Measurements from ENCODE around the gene PSAP.

The PSAP gene

DNA sequence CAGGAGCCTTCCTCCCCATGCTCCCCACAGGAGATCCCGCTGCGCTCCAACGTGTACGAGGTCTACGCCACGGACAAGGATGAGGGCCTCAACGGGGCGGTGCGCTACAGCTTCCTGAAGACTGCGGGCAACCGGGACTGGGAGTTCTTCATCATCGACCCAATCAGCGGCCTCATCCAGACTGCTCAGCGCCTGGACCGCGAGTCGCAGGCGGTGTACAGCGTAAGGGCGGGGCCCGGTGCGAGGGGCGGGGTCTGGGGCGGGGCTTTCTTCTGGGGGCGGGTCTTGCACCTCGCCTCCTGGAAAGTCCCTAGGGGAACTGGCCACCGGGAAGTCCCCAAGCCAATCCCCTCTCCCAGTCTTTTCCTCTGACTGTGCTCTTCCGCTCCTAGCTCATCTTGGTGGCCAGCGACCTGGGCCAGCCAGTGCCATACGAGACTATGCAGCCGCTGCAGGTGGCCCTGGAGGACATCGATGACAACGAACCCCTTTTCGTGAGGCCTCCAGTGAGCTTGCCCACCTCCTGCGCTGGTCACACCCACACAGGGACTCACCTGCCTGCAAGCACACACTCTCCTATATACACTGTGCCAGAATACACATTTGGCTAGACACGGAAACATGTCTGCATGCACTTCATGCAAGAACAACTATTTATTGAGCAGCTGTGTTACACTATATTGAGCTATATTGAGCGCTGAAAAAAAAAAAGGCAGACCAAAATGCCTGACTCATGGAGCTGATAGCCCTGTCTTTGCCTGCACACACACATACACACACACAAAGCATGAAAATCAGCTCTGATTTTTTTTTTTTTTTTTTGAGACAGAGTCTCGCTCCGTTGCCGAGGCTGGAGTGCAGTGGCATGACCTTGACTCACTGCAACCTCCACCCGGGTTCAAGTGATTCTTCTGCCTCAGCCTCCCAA, 45.0 kb downstream of the PSAP start:
- DNase-seq = no peak

DNA sequence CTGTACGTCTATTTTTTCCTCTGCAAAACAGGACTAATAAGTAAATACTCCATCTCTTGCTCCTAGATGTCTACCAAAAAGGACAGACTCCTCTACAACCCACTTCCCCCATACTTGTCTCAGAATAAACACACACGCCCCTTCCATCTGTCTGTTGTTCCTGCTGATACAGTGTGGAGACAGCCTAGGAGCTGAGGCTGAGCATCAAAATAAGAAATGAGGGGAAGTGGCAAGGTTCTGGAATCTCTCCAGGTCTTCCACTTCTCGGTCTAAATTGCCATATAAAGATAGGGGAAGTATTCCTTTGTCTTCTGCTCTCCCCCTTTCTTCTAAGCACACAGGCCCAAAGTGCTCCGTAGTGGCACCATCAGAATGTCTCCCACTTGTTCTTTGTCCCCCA, 47.0 kb downstream of the PSAP start:
- no peak for DNase-seq

DNA sequence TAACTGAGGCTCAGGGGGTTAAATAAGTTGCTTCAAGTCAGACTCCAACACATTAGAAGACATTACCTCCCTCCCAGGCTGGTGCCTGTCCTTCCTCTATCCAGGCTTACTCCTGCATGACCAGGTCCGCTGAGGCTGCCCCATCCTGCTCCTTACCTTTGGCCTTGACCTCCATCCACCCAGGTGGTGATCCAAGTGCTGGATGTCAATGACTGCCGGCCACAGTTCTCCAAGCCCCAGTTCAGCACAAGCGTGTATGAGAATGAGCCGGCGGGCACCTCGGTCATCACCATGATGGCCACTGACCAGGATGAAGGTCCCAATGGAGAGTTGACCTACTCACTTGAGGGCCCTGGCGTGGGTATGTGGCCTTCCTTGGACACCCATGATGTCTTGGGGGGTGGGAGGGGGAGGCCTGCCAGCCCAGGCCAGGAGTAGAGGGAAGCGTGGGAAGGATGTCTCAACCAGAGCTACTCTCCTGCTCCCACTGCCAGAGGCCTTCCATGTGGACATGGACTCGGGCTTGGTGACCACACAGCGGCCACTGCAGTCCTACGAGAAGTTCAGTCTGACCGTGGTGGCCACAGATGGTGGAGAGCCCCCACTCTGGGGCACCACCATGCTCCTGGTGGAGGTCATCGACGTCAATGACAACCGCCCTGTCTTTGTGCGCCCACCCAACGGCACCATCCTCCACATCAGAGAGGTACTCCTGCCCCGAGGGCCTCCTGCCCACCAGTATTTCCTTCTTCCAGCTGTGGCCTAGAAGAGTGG, 48.1 kb downstream of the PSAP start:
- DNase-seq = no peak

DNA sequence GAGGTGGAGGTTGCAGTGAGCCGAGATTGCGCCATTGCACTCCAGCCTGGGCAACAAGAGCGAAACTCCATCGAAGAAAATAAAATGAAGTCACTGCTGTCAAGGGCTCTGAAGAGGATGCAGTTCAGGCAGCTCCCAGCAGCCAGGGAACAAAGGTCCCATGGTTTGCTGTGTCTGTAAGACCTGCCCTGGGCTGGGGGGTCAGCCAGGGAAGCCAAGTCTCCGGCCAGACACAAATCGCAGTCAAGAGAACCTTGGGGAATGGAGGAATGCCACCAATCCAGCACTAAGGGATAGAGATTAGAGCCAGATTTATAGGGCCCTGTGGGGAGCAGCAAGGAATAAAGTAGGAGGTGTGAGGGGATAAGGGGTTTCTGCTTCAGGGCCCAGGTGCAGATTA, 48.8 kb downstream of the PSAP start:
- DNase-seq = no peak

DNA sequence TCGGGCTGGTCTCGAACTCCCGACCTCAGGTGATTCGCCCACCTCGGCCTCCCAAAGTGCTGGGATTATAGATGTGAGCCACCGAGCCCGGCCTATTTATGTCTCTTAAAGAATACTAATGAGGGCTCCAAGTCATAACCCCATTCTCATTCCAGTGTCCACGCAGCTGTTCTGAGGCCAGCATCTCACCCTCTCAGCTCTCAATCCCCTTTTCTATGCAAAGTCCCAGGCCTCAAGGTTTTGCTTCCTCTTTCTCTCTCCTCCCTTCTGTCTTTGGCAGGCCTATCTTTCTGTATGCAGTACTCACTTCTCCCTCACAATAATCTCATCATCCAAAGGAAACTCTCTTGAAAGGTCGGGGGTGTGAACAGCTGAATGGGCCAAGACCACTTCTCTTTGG, 49.7 kb downstream of the PSAP start:
- DNase-seq = no peak

DNA sequence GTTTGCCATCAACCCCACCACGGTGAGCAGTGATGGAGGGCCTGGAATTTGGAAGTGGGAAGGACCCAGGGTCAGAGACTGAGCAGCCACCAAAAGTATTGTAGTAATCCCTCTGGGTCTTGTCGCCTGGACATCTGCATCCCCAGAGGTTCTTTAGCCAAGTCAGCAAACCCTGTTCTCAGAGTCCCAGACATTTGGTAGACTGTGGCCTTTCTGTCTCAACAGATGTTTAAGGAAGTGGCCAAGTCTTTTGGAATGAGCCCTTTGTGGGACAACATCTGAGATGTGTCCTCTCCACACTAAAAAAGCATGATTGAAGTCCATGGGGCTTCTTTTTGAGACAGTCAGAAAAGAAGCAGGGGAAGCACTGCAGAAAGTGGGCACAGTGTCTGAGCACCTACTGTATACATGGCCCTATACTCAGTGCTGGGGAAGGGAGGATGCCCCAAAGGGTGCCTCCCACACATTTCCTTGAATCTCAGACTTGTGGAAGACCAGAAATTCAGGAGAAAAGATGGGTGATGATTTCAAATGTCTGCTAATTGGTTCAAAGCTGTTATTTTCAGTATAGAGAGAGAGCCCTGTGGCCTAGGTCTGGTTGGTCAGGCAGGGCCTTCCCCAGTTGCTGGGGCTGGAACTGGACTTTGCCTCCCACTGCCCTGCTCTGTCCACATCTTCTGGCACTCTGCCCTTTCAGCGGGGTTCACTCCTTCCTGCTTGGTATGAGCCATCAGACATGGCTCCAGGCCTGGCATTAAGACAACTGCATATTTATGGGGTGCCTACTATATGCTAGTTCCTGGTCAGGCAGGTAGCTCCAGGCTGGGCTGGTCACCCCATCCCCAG, 51.2 kb downstream of the PSAP start:
- DNase-seq = no peak

DNA sequence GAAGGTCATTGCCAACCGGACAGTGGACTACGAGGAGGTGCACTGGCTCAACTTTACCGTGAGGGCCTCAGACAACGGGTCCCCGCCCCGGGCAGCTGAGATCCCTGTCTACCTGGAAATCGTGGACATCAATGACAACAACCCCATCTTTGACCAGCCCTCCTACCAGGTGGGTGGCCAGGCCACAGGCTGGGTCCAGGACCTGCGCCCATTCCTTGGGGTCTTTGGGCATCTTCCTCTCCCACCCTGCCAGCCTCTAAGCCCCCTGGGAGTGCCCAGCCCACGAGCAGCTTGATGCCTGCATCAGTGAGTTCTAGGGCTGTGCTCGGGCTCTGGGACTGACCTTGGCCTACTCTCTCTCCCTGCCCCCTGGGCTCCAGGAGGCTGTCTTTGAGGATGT, 51.9 kb downstream of the PSAP start:
- DNase-seq = no peak

DNA sequence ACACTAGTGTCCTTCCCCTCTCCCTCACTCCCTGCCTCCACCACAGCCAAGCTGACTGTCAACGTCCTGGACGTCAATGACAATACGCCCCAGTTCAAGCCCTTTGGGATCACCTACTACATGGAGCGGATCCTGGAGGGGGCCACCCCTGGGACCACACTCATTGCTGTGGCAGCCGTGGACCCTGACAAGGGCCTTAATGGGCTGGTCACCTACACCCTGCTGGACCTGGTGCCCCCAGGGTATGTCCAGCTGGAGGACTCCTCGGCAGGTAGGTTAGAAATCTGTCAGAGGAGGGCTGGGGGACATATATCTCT, 52.8 kb downstream of the PSAP start:
- DNase-seq = no peak

DNA sequence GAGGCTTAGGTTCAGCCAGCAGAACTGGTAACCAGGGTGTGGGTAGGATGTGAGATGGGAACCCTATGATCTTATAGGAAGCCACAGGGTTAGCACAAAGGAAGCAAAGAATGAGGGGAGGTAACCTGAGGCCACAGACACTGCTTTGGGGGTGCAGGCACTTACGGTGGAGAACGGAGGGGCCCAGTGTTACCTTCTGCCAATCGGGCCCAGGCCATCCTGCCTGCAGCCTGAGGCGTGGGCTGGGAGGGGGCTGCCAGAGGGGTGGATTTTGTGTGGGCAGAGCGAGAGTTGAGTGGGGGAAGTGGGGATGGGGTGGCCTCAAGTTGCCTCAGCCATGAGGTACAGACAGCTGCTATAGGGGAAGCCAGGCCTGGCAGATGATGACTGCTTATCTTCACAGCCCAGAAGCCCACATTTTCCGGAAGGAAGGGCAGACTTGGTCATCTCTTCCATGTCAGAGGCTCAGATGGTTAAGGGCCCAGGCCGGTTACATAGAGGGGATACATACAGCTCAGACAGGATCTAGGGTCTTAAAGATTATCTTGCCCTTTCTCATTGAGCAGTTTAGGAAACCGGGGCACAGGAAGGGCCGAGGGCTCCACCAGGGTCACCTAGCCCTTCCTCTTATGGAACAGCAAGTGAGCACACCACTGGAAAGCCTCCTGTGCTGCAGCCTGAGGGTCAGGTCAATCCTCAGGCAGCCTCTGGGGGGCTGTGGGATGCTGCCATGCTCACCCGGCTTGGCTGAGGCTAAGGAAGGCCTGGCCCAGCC, 53.3 kb downstream of the PSAP start:
- no peak for DNase-seq

DNA sequence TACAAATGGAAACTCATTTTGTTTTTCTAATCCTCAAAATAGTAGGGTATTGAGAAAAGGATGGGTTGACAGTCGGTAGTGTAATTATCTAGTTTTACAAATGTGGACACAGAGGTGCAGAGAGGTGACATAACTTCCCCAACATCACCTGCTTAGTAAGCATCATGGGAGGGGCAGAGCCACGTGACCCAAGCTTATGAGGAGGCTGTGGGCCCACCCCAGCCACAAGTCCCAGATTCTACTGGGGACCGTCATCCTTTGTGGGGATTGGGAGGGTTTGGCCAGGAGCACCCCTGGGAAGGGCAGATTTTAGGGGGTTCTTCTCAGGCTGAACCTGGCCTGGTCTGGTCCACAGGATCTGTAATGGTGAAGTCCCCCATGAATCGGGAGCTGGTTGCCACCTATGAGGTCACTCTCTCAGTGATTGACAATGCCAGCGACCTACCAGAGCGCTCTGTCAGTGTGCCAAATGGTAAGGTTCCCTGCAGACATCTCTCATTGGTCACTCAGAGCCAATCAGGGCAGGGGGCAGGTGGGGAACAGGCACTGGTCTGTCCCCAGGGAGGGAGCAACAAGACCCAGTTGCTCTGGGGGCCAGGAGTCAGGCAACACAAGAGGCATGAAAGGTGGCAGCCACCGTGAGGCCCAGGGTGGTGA, 54.2 kb downstream of the PSAP start:
- no peak for DNase-seq

DNA sequence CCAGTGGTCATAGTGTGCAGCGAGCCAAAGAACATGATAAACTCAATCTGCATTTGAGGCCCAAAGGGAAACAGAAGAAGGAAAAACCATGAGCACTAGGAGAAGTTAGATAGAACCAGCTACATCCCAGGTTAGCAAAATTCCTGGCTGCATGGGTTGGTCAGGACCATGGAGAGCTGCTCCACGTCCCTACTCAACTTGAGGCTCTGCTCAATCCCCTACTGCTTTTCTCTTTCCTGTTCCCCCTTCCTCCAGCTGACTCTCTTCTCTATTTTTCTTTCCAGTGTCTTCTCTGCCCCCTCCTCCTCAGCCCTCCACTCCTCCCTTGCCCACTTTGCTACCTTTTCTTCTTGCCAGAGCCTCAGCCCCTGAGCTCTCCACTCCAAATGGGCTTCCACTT, 55.8 kb downstream of the PSAP start:
- no peak for DNase-seq

DNA sequence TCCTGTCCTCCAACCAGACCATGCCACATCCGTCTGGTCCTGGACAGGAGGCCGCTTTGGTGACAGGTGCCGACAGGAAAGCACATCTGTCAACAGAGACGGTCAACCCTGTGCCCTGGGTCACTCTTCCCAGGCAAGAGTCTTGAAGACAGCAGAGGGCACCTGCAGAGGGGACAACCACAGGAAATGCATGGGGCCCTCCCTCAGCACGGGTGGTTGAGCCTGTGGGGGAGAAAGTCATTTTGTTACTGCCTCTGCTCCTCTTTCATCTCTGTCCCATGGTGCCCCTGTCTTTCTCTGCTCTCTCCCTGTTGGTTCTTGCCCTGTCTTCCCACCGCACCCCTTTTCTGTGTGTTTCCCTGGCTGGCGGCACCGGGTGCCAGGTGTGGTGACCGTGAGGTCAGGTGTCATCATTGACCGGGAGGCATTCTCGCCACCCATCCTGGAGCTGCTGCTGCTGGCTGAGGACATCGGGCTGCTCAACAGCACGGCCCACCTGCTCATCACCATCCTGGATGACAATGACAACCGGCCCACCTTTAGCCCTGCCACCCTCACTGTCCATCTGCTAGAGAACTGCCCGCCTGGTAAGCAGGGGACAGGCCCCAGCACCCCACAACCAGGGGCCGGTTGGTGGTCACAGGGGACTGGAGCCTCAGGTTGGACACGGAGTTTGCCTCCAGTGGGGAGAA, 60.2 kb downstream of the PSAP start:
- DNase-seq = peak; percentile 30

DNA sequence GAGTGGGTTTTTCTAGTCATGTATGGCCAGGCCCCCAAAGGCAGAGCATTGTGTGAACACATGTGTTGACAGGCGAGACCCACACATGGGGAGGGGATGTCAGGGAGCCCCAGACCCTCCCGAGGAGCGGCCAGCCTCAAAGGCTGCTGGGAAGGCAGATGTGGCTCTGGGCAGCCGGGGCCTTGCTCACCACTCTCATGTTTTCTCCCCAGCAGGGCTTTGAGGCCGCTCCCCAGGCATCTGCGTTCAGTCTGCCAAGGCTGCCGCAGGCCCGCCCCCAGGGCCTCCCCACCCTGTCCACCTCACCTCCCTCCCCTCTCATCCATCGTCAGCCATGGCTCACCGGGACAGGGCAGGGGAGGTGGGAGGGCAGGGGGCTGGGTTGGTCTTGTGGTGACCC, 61.2 kb downstream of the PSAP start:
- no peak for DNase-seq

DNA sequence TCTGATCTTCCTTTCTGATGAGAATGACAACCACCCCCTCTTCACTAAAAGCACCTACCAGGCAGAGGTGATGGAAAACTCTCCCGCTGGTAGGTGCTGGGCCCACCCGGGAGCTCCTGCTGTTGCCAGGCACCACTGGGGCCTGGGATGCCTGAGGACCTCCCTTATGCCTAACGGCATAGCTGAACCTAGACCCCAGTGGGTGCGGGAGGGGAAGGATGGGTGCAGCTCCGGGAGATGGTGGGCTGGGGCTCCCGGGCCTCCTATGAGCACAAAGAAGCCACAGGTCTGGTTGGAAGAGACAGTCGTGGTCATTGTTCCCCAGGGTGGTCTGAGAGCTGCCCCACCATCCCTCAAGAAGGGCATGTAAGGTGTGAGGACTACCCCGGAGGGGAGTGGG, 62.1 kb downstream of the PSAP start:
- DNase-seq = no peak

DNA sequence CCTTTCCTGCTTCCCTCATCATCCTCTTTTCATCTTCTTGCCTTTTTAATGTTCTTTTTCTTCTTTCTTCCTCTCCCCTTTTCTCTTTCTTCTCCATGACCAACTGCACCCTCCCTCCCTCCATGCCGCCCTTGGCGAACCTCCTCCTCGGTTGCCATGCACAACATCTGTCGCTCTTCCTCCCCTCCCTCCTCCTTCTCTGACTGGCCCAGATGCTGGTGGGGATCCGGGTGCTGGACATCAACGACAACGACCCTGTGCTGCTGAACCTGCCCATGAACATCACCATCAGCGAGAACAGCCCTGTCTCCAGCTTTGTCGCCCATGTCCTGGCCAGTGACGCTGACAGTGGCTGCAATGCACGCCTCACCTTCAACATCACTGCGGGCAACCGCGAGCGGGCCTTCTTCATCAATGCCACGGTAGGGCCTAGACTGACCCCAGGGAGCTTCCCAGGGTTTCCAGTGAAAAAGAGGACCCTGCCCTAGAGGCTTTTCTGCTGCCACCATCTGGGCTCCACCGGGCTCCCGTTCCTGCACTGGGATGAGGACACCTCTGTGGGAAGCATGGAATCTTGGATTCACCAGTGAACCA, 66.3 kb downstream of the PSAP start:
- DNase-seq = no peak

DNA sequence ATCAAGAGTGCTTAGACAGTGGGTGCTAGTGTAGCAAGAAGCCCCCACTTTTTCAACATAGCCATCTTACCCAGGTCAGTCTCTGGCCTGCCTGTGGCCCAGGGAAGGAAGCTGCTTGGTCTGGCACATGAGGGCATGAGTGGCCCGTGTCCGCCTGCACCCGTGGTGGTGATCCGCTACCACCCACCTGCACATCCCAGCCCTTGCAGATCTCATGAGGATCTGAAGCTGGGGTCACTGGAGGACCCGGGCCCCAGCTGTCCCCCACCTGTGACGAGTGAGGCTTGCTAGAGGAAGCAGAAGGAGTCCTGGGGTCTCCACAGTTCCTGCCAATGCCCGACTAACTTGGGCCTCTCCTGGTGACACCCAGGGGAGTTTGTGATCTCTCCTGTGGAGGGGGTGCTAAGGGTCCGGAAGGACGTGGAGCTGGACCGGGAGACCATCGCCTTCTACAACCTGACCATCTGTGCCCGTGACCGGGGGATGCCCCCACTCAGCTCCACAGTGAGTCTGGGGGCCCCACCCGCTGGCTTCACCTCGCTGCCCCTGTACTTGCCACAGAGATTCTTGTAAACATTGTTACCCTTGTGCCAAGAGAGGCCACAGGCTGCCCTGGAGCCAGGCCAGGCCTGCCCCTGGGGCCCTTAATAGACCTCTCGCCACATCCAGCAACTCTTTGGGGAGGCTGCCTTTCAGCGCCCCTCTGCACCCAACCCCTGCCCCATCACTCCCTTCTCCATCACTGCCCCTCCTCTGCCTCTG, 67.0 kb downstream of the PSAP start:
- DNase-seq = no peak

DNA sequence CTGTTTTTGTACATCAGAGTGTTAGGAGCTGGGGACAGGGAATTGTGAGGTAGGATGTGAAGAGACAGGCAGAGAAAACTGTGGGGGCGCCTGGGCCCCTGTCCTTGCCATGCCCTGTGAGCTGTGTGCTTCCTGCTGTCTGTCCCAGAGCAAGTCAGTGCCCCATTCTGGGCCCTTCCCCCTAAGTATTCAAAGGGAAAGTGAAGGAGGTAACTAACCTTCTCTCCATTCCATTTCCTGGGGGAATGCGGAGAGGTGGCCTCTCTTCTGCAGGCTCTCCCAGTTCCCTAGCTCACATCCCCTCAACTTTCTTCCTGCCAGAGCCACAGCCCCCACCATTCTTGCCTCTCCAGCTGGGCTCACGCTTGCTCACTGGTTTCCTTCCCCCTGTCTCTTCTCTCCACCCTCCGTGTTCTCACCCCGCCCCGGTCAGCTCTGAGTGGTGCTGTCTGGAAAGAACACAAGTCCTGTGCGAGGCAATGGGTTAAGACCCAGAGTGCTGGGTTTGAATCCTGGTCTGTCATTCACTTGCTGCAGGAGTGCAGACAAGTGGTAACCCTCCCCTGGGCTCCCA, 68.0 kb downstream of the PSAP start:
- DNase-seq = no peak

DNA sequence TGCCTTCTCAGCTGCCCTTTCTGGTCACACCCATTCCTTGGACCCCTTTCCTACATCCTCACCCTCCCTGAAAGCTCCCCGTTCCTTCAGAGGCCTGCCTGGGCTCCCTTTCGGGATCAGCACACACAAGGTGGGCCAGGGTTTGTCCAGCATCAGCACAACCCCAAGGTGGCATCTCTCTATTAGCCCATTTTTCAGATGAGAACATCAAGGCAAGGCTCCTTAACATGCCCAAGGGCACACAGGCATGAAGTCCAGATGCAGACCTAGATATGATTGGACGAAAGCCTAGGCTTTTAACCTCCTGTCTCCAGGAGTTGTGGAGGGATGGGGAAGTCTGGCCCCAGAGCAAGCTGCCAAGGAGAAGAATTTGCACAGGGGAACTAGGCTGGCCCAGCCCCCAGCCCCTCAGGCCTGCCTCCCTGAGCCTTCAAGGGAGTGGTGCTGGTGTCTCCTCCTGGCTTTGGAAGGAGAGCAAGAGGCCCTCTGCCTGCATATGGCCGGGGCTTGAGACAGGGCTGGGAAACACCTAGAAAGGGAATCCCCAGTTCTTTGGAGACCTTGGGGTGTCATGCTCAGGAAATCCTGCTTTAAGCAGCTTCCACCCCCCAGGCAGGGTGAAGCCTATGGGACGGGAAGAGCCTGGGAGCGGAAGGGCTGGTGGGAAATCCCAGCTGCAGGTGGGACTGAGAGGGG, 68.7 kb downstream of the PSAP start:
- DNase-seq = no peak

DNA sequence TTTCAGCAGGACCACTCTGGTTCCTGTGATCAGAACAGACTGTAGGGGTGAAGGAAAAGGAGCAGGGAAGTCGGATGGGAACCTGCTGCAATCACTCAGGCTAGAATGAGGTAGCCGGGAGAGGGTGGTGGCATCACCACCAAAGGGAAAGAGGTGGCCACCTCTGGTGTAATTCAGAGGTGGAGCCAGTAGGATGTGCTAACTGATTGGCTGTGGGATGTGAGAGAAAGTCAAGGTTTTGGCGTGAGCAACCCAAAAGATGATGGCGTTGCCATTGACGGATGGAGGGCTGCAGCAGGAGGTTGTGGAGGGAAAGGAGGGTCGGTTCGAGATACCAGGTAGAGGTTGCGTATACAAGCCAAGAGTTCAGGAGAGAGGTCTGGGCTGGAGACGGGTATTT, 70.3 kb downstream of the PSAP start:
- no peak for DNase-seq
